HEK293 (cell line): ENCODE data around the gene TLR5.
A peak's percentile ranks its signal among the peaks of the same experiment; 100 is the strongest.

Experiments used
- CTCF ChIA-PET: fragments of 350-600 bp; formaldehyde crosslinking; extraction: SDS; loops from one replicate; lab custom pipeline; 2021; ENCODE audit warnings: antibody characterized with exemption; lab: Yijun Ruan, JAX
- POLR2A ChIA-PET: fragments of 300-600 bp; formaldehyde crosslinking; extraction: SDS; loops from one replicate; lab custom pipeline; 2020; ENCODE audit warnings: antibody characterized with exemption, inconsistent platforms; lab: Yijun Ruan, JAX
- H3K27ac ChIP-seq: fragments of 200-500 bp; sonication (Bioruptor generic); 2 replicates; pipeline ENCODE4 v1.5.1; 2014; ENCODE audit warnings: low read depth, low read length, control low read depth, inconsistent platforms; ENCODE audit errors: extremely low read depth
- H3K36me3 ChIP-seq, 2 experiments: fragments of 200-500 bp in 1 of 2; sonication (Bioruptor generic) in 1 of 2; 1 replicate in 1 of 2; 2 replicates in 1 of 2; pipeline ENCODE4 v1.5.1; 2014 to 2017; ENCODE audit warnings: inconsistent platforms in 2 of 2, low read length in 2 of 2; ENCODE audit not compliant: control insufficient read depth in 2 of 2, insufficient read depth in 1 of 2
- H3K4me1 ChIP-seq: fragments of 200-500 bp; sonication (Bioruptor generic); 2 replicates; pipeline ENCODE4 v1.5.1; 2014; ENCODE audit warnings: mild to moderate bottlenecking, low read length, inconsistent platforms; ENCODE audit not compliant: control insufficient read depth, insufficient read depth
- H3K4me3 ChIP-seq: 2 replicates; pipeline ENCODE4 v1.5.1; 2011; ENCODE audit warnings: low read depth, mild to moderate bottlenecking, control low read depth, low read length, moderate library complexity
- H3K9me3 ChIP-seq: fragments of 200-500 bp; sonication (Bioruptor generic); 2 replicates; pipeline ENCODE4 v1.5.1; 2014; ENCODE audit warnings: low read depth, low read length, inconsistent platforms; ENCODE audit not compliant: control insufficient read depth, insufficient read depth
- GFI1B ChIP-seq: fragments of 450-650 bp; formaldehyde crosslinking; IDR thresholded peaks from 2 replicates; pipeline ENCODE4 v1.5.1; 2016; ENCODE audit warnings: missing biosample characterization, missing genetic modification characterization
- GLIS1 ChIP-seq: fragments of 450-650 bp; formaldehyde crosslinking; IDR thresholded peaks from 2 replicates; pipeline ENCODE4 v1.5.1; 2016; ENCODE audit warnings: missing biosample characterization, missing genetic modification characterization
- HOXA7 ChIP-seq: sonication (generic); formaldehyde crosslinking; IDR thresholded peaks from 2 replicates; pipeline ENCODE4 v1.8.1; 2022; ENCODE audit warnings: missing genetic modification reagents, borderline replicate concordance
- ZBTB20 ChIP-seq: fragments of 450-650 bp; formaldehyde crosslinking; IDR thresholded peaks from 2 replicates; pipeline ENCODE4 v1.5.1; 2016; ENCODE audit warnings: missing biosample characterization, missing genetic modification characterization
- ZFHX2 ChIP-seq: fragments of 450-650 bp; formaldehyde crosslinking; conservative IDR thresholded peaks from 2 replicates; pipeline ENCODE4 v1.5.1; 2016; ENCODE audit warnings: missing biosample characterization, missing genetic modification characterization
- ZNF292 ChIP-seq: fragments of 450-650 bp; formaldehyde crosslinking; IDR thresholded peaks from 2 replicates; pipeline ENCODE4 v1.5.1; 2016; ENCODE audit warnings: low read depth, missing biosample characterization, missing genetic modification characterization, borderline replicate concordance
- ZNF366 ChIP-seq: fragments of 450-650 bp; formaldehyde crosslinking; conservative IDR thresholded peaks from 2 replicates; pipeline ENCODE4 v1.5.1; 2016; ENCODE audit warnings: missing biosample characterization, missing genetic modification characterization
- ZNF473 ChIP-seq: fragments of 450-650 bp; formaldehyde crosslinking; IDR thresholded peaks from 2 replicates; pipeline ENCODE4 v1.5.1; 2017; ENCODE audit warnings: missing biosample characterization, missing genetic modification characterization
- ZNF501 ChIP-seq: fragments of 450-650 bp; formaldehyde crosslinking; IDR thresholded peaks from 2 replicates; pipeline ENCODE4 v1.5.1; 2016; ENCODE audit warnings: missing biosample characterization, missing genetic modification characterization
- ZNF776 ChIP-seq: fragments of 450-650 bp; formaldehyde crosslinking; IDR thresholded peaks from 2 replicates; pipeline ENCODE4 v1.5.0; 2017; ENCODE audit warnings: missing biosample characterization, missing genetic modification characterization, borderline replicate concordance
- ZSCAN30 ChIP-seq: fragments of 450-650 bp; IDR thresholded peaks from 2 replicates; pipeline ENCODE4 v1.5.1; 2018; ENCODE audit warnings: missing biosample characterization, mild to moderate bottlenecking, missing genetic modification characterization, moderate library complexity
- TF ChIP-seq, protein P1 (sequence below): fragments of 450-650 bp; formaldehyde crosslinking; IDR thresholded peaks from 2 replicates; pipeline ENCODE4 v1.5.1; 2016; ENCODE audit warnings: missing biosample characterization, missing genetic modification characterization
- TF ChIP-seq, protein P2 (sequence below): fragments of 450-650 bp; formaldehyde crosslinking; IDR thresholded peaks from 2 replicates; pipeline ENCODE4 v1.5.1; 2016; ENCODE audit warnings: missing biosample characterization, missing genetic modification characterization
- TF ChIP-seq, protein P3 (sequence below): fragments of 450-650 bp; IDR thresholded peaks from 2 replicates; pipeline ENCODE4 v1.5.1; 2018; ENCODE audit warnings: missing biosample characterization, missing genetic modification characterization
- TF ChIP-seq, protein P4 (sequence below): fragments of 450-650 bp; formaldehyde crosslinking; IDR thresholded peaks from 2 replicates; pipeline ENCODE4 v1.5.1; 2017; ENCODE audit warnings: missing biosample characterization, missing genetic modification characterization
- TF ChIP-seq, protein P5 (sequence below): fragments of 450-650 bp; formaldehyde crosslinking; IDR thresholded peaks from 2 replicates; pipeline ENCODE4 v1.5.1; 2017; ENCODE audit warnings: missing biosample characterization, missing genetic modification characterization

The TLR5 gene

DNA sequence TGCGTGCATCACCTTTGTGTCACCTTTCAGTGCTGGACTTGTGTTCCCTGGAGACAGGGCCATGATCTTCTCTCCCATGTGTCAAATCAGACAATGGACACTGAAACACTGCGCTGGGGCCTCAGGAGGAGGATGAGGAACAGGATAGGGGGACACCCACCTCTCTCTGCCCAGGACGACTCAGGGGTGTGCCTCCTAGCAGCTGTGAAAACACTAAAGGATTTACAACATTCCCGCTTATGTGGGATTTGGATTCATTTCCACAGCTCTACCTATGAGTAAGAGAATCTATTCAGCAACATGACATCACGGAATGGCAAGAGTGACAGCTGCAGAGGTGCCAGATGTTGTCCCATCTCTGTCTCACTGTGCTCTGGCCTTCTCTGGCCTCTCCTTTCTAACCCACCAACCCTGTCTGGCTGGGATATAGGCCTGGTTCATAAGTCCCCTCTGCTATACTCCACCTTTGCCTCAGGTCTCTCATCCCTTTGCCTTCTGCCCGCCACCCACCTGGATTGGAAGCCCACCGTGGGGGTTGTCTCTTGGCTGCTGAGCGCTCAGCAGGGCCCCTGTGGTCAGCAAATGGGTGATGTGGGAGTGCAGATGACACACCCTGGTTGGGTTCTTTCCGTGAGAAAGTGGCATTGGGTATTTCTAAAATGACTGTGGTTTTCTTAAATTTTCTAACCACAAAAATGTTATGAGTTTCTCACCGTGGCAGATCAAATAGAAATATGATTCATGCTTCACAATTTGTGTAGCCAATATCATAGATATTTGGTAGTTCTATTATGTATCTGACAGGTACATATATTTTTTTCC lies 47.1 kb upstream of the TLR5 start:
- ChIA-PET CTCF (interaction anchor here (0.7 kb wide), 2 partner anchors 40 to 477 kb away, joined by 4 to 5 read pairs; no protein-coding TSS in a partner anchor), POLR2A (no interaction called here)
- Histone ChIP-seq H3K4me3 (no peak overlapping the region), H3K27ac (no peak overlapping the region), H3K9me3 (no peaks in the 10 kb centered on the region), H3K36me3 (no peaks in the 10 kb centered on the region), H3K4me1 (no peaks in the 10 kb centered on the region)
- TF ChIP-seq ZFHX2 (tag by site-specific recombination) (peak; percentile 37), ZNF501 (tag by site-specific recombination) (no peak)

DNA sequence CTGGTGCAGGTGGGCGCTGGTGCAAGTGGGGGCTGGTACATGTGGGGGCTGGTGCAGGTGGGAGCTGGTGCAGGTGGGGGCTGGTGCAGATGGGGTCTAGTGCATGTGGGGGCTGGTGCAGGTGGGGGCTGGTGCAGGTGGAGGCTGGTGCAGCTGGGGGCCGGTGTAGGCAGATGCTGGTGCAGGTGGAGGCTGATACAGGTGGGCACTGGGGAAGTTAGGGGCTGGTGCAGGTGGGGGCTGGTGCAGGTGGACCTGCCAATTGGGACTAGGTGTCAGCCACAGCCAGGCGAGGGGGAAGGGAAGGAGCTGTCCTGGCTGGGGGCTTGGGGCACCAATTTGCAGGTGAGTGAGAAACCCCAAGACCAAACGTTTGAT lies 46.5 kb upstream of the TLR5 start:
- CTCF ChIA-PET = interaction anchor here (0.7 kb wide), 1 partner anchor 476 kb away, joined by 4 read pairs; no protein-coding TSS in a partner anchor
- H3K9me3 ChIP-seq = no peaks in the 10 kb centered on the region
- H3K36me3 ChIP-seq = no peaks in the 10 kb centered on the region
- H3K27ac ChIP-seq = no peak overlapping the region
- TF ChIP-seq ZBTB20 (tag by site-specific recombination) = no peak
- TF ChIP-seq GFI1B (tag by site-specific recombination) = no peak
- no peak for TF ChIP-seq ZNF292 (tag by site-specific recombination)
- TF ChIP-seq, protein P1, sequence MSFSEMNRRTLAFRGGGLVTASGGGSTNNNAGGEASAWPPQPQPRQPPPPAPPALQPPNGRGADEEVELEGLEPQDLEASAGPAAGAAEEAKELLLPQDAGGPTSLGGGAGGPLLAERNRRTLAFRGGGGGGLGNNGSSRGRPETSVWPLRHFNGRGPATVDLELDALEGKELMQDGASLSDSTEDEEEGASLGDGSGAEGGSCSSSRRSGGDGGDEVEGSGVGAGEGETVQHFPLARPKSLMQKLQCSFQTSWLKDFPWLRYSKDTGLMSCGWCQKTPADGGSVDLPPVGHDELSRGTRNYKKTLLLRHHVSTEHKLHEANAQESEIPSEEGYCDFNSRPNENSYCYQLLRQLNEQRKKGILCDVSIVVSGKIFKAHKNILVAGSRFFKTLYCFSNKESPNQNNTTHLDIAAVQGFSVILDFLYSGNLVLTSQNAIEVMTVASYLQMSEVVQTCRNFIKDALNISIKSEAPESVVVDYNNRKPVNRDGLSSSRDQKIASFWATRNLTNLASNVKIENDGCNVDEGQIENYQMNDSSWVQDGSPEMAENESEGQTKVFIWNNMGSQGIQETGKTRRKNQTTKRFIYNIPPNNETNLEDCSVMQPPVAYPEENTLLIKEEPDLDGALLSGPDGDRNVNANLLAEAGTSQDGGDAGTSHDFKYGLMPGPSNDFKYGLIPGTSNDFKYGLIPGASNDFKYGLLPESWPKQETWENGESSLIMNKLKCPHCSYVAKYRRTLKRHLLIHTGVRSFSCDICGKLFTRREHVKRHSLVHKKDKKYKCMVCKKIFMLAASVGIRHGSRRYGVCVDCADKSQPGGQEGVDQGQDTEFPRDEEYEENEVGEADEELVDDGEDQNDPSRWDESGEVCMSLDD (tag by site-specific recombination) = no peak
- TF ChIP-seq, protein P2, sequence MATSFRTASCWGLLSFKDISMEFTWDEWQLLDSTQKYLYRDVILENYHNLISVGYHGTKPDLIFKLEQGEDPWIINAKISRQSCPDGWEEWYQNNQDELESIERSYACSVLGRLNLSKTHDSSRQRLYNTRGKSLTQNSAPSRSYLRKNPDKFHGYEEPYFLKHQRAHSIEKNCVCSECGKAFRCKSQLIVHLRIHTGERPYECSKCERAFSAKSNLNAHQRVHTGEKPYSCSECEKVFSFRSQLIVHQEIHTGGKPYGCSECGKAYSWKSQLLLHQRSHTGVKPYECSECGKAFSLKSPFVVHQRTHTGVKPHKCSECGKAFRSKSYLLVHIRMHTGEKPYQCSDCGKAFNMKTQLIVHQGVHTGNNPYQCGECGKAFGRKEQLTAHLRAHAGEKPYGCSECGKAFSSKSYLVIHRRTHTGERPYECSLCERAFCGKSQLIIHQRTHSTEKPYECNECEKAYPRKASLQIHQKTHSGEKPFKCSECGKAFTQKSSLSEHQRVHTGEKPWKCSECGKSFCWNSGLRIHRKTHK (tag by site-specific recombination) = no peak
- TF ChIP-seq ZSCAN30 (tag by site-specific recombination) = no peak
- TF ChIP-seq, all 188 proteins: peak for 0
- POLR2A ChIA-PET = interaction anchor here (0.6 to 0.7 kb wide), 2 partner anchors 116 to 147 kb away, joined by 6 to 8 read pairs; no protein-coding TSS in a partner anchor
- Histone ChIP-seq H3K4me1 (no peaks in the 10 kb centered on the region), H3K4me3 (no peak overlapping the region)

DNA sequence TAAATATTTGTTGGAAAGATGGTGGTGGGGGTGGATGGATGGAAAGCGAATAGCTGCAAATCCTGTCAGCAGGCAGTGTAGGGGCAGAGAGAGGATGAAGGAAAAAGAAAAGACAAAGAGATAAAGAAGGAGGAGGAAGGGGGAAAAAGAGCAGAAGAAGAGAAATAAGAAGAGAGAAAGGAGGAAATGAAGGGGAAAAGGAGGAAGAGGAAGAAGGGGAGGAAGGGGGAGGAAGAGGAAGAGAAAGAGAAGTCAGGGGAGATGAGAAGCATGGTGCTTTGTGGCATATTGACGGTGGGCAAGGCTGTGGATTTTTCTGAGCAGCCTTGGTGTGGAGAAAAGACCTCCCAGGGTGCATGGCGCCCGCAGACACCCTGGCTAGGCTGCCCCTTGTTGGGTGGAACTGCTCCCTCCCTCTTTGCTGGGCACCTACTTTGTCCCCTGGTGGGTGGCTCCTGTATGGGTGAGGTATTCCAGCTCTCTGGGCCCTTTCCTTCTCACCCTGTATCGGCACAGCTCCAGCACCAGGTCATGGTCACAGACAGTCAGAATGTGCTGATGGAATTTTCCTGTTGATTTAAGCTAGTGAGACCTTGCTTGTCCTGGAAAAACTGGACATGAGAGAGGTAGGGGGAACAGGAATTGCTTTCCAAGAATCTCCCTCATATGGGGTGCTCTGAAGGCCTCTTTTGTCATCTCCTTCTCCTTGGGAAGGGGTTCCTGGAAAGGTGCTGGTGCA lies 45.7 kb upstream of the TLR5 start:
- Histone ChIP-seq H3K4me3 (no peak overlapping the region), H3K4me1 (no peaks in the 10 kb centered on the region), H3K9me3 (no peaks in the 10 kb centered on the region), H3K36me3 (no peaks in the 10 kb centered on the region), H3K27ac (no peak overlapping the region)
- CTCF ChIA-PET = no interaction called here
- POLR2A ChIA-PET = interaction anchor here (0.6 to 0.7 kb wide), 2 partner anchors 117 to 148 kb away, joined by 6 to 8 read pairs; no protein-coding TSS in a partner anchor
- TF ChIP-seq GFI1B (tag by site-specific recombination) = no peak
- peak; percentile 73; the same call in 1 of the 2 replicates for TF ChIP-seq ZNF776 (tag by site-specific recombination)
- TF ChIP-seq GLIS1 (tag by site-specific recombination) = peak; percentile 34; the same call in 1 of the 2 replicates
- TF ChIP-seq, protein P3, sequence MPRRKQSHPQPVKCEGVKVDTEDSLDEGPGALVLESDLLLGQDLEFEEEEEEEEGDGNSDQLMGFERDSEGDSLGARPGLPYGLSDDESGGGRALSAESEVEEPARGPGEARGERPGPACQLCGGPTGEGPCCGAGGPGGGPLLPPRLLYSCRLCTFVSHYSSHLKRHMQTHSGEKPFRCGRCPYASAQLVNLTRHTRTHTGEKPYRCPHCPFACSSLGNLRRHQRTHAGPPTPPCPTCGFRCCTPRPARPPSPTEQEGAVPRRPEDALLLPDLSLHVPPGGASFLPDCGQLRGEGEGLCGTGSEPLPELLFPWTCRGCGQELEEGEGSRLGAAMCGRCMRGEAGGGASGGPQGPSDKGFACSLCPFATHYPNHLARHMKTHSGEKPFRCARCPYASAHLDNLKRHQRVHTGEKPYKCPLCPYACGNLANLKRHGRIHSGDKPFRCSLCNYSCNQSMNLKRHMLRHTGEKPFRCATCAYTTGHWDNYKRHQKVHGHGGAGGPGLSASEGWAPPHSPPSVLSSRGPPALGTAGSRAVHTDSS (tag by site-specific recombination) = peak; percentile 60
- TF ChIP-seq, protein P4, sequence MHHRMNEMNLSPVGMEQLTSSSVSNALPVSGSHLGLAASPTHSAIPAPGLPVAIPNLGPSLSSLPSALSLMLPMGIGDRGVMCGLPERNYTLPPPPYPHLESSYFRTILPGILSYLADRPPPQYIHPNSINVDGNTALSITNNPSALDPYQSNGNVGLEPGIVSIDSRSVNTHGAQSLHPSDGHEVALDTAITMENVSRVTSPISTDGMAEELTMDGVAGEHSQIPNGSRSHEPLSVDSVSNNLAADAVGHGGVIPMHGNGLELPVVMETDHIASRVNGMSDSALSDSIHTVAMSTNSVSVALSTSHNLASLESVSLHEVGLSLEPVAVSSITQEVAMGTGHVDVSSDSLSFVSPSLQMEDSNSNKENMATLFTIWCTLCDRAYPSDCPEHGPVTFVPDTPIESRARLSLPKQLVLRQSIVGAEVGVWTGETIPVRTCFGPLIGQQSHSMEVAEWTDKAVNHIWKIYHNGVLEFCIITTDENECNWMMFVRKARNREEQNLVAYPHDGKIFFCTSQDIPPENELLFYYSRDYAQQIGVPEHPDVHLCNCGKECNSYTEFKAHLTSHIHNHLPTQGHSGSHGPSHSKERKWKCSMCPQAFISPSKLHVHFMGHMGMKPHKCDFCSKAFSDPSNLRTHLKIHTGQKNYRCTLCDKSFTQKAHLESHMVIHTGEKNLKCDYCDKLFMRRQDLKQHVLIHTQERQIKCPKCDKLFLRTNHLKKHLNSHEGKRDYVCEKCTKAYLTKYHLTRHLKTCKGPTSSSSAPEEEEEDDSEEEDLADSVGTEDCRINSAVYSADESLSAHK = no peak
- no peak for TF ChIP-seq HOXA7 (CRISPR knock-in tag)
- 0 out of 2 replicates have a peak, but pooled peaks have one; percentile 60 for TF ChIP-seq ZNF473 (tag by site-specific recombination)
- TF ChIP-seq, protein P5, sequence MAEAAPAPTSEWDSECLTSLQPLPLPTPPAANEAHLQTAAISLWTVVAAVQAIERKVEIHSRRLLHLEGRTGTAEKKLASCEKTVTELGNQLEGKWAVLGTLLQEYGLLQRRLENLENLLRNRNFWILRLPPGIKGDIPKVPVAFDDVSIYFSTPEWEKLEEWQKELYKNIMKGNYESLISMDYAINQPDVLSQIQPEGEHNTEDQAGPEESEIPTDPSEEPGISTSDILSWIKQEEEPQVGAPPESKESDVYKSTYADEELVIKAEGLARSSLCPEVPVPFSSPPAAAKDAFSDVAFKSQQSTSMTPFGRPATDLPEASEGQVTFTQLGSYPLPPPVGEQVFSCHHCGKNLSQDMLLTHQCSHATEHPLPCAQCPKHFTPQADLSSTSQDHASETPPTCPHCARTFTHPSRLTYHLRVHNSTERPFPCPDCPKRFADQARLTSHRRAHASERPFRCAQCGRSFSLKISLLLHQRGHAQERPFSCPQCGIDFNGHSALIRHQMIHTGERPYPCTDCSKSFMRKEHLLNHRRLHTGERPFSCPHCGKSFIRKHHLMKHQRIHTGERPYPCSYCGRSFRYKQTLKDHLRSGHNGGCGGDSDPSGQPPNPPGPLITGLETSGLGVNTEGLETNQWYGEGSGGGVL (tag by site-specific recombination) = no peak
- peak; percentile 62 for TF ChIP-seq ZNF366 (tag by site-specific recombination)
